B cell (primary cell): Measurements from ENCODE around the gene GPR52.

Experiments
- EZH2 ChIP-seq: IDR thresholded peaks from 2 replicates; pipeline ENCODE4 v1.6.1; 2012; ENCODE audit warnings: borderline replicate concordance, low read depth, mild to moderate bottlenecking, moderate library complexity, low read length; ENCODE audit not compliant: insufficient read depth, poor library complexity, severe bottlenecking
- TF ChIP-seq, protein P1 (sequence below): fragments of 200-600 bp; IDR thresholded peaks from one replicate; pipeline ENCODE4 v1.8.0; 2022; ENCODE audit warnings: antibody characterized with exemption, mild to moderate bottlenecking

DNA sequence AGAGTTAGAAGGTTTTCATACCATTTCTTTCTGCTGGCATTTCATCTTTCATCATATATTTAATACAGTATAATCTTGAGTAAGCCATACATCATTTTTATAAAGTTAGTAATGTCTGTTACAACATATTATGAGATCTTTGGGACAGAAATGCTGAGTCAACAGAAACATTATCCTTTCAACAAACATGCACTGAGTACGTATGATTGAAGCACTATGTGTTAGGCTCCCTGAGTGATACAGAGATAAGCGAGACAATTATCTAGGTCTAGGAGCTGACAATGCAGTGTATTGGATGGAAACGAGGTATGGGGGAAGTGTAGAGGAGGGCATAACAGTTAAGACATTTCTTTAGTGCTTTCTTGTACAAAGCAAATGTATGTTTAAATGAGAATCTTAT, 19.7 kb upstream of the GPR52 start:
- TF ChIP-seq, protein P1, sequence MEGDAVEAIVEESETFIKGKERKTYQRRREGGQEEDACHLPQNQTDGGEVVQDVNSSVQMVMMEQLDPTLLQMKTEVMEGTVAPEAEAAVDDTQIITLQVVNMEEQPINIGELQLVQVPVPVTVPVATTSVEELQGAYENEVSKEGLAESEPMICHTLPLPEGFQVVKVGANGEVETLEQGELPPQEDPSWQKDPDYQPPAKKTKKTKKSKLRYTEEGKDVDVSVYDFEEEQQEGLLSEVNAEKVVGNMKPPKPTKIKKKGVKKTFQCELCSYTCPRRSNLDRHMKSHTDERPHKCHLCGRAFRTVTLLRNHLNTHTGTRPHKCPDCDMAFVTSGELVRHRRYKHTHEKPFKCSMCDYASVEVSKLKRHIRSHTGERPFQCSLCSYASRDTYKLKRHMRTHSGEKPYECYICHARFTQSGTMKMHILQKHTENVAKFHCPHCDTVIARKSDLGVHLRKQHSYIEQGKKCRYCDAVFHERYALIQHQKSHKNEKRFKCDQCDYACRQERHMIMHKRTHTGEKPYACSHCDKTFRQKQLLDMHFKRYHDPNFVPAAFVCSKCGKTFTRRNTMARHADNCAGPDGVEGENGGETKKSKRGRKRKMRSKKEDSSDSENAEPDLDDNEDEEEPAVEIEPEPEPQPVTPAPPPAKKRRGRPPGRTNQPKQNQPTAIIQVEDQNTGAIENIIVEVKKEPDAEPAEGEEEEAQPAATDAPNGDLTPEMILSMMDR = no peak
- TF ChIP-seq EZH2 = no peak
